ENCODE results near the gene MB21D2.

MB21D2 gene

DNA sequence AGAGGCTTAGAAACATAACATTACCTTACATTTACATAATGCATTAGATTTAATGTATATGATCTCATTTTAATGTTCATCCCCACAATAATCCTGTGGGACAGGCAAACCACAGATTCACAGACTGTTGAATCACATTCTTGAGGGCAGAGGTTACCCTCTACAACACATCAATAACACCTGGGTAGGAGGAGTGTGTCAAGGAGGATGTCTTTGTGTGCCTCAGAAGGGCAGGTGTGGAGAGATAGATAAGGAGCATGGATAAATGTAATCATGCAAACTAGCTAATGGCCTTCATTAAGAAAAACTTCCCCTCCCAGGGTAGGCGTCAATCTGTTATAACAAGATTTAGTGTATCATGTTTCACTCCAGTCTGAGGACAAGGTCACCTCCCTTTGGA, 12.9 kb upstream of the MB21D2 start:
- TF ChIP-seq, protein P1, sequence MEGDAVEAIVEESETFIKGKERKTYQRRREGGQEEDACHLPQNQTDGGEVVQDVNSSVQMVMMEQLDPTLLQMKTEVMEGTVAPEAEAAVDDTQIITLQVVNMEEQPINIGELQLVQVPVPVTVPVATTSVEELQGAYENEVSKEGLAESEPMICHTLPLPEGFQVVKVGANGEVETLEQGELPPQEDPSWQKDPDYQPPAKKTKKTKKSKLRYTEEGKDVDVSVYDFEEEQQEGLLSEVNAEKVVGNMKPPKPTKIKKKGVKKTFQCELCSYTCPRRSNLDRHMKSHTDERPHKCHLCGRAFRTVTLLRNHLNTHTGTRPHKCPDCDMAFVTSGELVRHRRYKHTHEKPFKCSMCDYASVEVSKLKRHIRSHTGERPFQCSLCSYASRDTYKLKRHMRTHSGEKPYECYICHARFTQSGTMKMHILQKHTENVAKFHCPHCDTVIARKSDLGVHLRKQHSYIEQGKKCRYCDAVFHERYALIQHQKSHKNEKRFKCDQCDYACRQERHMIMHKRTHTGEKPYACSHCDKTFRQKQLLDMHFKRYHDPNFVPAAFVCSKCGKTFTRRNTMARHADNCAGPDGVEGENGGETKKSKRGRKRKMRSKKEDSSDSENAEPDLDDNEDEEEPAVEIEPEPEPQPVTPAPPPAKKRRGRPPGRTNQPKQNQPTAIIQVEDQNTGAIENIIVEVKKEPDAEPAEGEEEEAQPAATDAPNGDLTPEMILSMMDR (conservative IDR thresholded peaks at IDR 0.05; ENCODE audit: low read depth, low read length), result no peak
- no peak overlapping the region for H3K4me3 ChIP-seq (ENCODE audit: low read depth, low read length)
- DNase-seq (ENCODE audit: low read depth), result no peak

DNA sequence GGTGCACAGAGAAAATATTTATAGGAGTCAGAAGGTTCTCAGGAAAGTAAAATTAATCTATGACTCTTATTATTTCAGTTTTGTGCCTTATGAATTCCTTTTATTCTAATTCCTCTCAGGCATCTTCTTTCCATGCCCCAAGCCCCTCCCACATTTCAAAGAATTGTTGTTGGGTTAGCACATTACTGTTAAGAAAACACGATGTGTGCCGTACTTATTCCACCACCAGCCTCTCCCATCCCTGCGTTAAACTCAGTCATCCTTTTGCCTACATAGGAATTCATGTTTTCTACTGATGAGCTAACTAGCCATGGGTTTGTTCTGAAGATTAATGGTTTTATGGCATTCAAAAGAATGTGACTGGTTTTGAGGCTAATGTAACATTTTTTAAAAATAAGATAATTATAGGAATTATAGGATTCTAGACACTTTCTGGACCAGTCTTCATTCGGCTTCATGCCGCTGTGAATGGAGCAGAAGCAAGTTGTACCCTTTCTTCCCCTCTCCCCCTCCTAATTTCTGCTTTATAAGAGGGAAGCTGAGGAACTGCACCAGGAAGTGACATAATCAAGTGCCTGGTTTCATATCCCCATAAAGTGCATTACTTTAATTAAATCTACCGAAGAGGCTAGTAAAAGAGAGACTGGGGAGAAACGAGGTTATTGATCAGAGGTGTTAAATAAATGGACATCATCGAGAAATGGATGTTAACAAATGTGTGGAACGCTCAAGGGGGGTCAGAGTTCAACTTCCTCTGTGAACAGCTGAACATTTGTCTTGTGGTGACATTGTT, 12.3 kb upstream of the MB21D2 start:
- TF ChIP-seq, protein P1 (conservative IDR thresholded peaks at IDR 0.05; ENCODE audit: low read depth, low read length), result no peak
- H3K4me3 ChIP-seq (ENCODE audit: low read depth, low read length), result no peak overlapping the region
- DNase-seq (ENCODE audit: low read depth), result peak; percentile 77

DNA sequence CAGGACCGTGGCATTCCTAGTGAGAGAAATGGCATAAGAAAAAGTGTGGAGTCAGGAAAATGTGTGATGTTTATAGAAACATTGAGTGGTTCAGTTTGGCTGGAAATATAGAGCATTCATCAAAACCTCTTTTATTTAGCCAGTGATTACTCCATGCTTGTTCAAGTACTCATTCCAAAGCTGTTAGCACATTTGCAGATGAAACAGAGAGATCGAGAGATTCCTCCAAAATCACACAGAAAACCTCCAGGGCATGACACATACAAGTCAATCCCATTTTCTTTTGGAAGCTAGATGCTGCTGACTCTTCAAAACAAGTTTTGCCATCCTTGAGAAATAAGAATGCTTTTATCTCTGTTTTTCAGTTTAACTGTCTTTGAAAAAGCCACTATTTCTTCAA, 11.5 kb upstream of the MB21D2 start:
- DNase-seq (ENCODE audit: low read depth), result peak; percentile 19
- no peak overlapping the region for H3K4me3 ChIP-seq (ENCODE audit: low read depth, low read length)
- TF ChIP-seq, protein P1 (conservative IDR thresholded peaks at IDR 0.05; ENCODE audit: low read depth, low read length), result no peak

DNA sequence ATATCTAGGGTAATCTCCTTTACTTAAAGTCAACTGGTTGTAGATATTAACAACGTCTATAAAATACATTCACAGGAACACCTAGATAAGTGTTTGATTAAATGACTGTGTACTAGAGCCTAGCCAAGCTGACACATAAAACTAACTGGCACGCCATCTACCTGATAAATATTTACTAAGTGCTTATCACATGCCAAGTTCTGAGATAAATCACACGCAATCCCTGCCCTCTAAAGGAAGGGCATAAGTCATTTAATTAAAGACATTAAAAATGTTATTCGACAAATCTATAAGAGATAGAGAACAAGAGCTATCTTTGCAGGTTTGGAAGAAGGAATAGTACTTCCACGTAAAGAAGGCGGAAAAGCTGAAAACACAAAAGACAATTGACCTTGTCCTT, 11.1 kb upstream of the MB21D2 start:
- TF ChIP-seq, protein P1 (conservative IDR thresholded peaks at IDR 0.05; ENCODE audit: low read depth, low read length), result no peak
- no peak for DNase-seq (ENCODE audit: low read depth)
- H3K4me3 ChIP-seq (ENCODE audit: low read depth, low read length), result no peak overlapping the region

DNA sequence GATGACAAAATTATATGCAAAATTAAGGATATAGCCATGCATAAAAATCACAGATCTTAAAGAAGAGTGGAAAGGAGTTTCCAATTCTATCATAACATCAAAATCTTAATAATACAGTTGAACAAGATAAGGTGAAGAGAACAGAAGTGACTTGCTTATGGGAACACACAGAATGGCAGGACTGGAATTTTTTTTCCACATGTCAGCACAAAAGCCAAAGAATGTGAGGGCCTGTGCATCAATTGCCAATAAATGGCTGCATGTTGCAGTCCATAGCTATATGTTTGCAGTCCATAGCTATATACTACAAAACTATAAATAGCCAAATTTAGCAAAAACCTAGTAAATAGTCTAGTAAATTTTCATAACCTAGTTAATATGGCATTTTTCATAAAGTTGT, 10.4 kb upstream of the MB21D2 start:
- TF ChIP-seq, protein P1 (conservative IDR thresholded peaks at IDR 0.05; ENCODE audit: low read depth, low read length), result no peak
- DNase-seq (ENCODE audit: low read depth), result no peak
- H3K4me3 ChIP-seq (ENCODE audit: low read depth, low read length), result no peak overlapping the region

DNA sequence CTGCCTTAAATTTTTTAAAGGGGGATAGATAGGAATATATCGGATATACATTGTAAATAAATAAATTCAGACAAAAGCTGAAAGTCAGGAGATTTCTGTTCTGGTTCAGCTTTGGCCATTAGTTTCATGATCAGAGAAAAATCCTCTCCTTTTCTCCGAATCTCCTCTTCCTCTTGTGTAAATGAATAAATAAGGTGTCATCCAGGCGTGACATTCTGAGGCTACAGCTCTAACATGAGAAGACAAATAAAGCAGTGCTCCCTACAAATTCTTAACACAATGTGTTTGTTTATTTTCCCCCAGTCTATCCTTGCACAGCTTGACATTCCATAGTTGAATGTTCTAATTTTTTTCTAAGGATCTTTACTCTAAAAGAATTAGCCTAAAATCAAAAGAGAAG, 9.4 kb upstream of the MB21D2 start:
- H3K4me3 ChIP-seq (ENCODE audit: low read depth, low read length), result no peak overlapping the region
- TF ChIP-seq, protein P1 (conservative IDR thresholded peaks at IDR 0.05; ENCODE audit: low read depth, low read length), result no peak
- no peak for DNase-seq (ENCODE audit: low read depth)

DNA sequence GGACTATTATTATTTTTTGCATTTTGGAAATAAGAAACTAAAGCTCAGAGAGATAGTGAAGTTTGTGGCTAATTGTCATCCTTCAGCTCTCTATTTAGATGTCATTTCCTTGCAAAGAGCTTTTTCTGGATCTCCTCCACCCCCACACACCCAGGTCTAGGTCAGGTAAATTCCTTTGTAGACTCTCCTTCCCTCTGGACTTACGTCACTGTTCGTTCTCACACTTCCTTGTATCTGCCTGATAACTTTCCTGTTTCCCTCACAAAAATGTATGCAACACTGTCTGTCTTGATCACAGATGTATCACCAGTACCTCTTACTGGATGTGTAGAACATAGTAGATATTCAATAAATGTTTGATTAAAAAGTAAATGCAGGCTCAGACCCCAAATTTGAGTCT, 6.1 kb upstream of the MB21D2 start:
- DNase-seq (ENCODE audit: low read depth), result no peak
- TF ChIP-seq, protein P1 (conservative IDR thresholded peaks at IDR 0.05; ENCODE audit: low read depth, low read length), result no peak
- no peak overlapping the region for H3K4me3 ChIP-seq (ENCODE audit: low read depth, low read length)
